ENCODE data around the gene CABLES2.
A peak's percentile ranks its signal among the peaks of the same experiment; 100 is the strongest.

CABLES2 gene, protein sequence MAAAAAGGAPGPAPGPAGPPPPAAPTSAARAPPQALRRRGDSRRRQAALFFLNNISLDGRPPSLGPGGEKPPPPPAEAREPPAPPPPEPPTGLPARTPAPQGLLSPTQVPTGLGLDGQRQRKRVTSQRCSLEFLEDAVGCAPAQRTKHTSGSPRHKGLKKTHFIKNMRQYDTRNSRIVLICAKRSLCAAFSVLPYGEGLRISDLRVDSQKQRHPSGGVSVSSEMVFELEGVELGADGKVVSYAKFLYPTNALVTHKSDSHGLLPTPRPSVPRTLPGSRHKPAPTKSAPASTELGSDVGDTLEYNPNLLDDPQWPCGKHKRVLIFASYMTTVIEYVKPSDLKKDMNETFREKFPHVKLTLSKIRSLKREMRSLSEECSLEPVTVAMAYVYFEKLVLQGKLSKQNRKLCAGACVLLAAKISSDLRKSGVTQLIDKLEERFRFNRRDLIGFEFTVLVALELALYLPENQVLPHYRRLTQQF

GRCh38 chr20:62407221-62407992, at the start of gene CABLES2:
Gene CABLES2 (minus strand): TSS chr20:62407285. CDS start chr20:62407276, 9 bp downstream.
- DNase-seq (ENCODE audit: low spot score): peak; percentile 99

DNA sequence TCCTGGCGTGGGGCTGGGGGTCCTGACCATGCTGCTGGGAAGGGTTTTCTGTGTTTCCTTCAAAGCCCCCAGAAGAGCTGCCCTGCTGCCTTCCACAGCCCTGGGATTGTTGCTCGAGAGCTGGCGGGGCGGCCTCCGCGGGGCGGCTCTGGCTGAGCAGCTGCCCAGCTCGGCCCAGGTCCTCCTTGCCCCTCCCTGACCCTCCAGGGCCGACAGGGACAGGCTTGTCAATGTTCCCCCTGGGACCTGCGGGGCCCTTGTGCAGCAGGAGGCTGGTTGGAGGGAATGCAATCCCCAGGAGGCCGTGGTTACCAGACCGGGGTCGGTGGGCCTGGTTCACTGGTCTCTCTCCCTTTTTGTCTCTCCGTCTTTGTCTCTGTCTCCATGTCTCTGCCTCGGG, 48.8 kb upstream of the CABLES2 start:
- no peak for DNase-seq (ENCODE audit: low spot score)

GRCh38 chr20:62454904-62455636, 48.0 kb upstream of the CABLES2 start:
- DNase-seq (ENCODE audit: low spot score): no peak

DNA sequence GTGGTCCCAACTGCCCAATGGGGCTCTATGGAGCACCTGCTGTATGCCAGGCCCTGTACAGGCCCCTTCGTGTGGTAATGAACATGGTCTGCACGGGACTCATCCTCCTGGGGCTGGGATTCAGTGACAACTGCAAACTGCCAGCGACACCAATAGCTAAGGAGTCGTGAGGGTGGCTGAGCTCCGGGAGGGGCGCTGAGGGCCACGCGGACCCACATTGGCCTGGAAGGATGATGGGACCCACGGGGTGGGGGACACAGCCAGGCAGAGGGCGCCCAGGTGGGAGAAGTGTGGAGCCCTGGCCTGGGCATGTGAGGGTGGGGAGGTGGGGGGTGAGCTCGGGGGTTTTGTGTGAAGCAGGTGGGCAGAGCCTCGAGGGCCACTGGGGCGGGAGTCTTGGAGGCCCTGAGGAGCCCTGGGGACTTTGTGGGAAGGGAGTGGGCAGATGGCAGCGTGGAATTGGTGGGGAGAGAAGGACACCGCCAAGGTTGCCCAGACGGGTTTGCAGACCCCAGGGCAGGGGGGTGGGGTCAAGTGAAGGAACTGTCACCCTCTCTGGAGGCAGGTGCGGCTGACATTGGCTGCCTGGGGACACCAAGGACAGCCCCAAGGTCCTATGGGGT, 46.2 kb upstream of the CABLES2 start:
- DNase-seq (ENCODE audit: low spot score): no peak

- no peak for DNase-seq (ENCODE audit: low spot score)
Observed at GRCh38 chr20:62452475-62453095, 45.5 kb upstream of the CABLES2 start.

DNA sequence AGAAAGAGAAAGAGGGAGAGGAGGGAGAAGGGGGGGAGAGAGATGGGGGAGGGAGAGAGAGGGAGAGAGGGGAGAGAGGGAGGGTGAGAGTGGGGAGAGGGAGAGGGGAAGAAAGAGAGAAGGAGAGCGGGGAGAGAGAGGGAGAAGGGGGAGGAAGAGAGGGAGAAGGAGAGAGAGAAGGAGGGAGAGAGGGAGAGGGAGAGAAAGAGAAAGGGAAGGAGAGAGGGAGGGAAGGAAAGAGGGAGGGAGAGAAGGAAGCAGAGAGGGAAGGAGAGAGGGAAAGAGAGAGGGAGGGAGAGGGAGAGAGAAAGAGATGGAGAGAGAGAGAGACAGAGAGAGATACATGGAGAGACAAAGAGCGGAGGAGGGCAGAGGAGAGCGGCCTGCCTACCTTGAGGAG, 44.9 kb upstream of the CABLES2 start:
- no peak for DNase-seq (ENCODE audit: low spot score)

DNA sequence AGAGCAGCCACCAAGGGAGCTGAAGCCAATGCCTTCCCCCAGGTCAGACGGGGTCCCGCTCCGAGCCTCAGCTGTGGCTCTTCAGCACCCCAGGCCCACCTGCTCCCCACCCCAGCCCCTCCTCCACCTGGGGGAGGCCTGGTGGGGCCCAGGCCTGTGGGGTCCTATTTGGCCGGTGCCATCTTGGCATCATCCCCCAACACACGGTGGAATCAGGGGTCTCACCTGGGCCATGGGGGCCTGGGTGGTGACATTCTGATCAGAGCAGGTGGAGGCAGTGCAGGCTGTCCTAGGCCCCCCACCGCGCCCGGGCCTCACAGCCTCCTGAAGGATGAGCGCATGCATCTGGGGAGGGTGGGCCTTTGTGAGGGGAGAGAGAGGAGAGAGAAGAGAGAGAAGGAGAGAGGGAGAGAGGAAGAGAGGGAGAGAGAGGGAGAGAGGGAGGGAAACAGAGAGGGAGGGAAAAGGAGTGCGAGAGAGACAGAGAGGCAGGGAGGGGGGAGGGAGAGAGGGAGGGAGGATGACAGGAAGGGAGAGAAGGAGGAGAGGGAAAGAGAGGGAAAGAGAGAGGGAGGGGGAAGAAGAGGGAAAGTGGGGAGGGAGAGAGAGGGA, 44.2 kb upstream of the CABLES2 start:
- no peak for DNase-seq (ENCODE audit: low spot score)

DNA sequence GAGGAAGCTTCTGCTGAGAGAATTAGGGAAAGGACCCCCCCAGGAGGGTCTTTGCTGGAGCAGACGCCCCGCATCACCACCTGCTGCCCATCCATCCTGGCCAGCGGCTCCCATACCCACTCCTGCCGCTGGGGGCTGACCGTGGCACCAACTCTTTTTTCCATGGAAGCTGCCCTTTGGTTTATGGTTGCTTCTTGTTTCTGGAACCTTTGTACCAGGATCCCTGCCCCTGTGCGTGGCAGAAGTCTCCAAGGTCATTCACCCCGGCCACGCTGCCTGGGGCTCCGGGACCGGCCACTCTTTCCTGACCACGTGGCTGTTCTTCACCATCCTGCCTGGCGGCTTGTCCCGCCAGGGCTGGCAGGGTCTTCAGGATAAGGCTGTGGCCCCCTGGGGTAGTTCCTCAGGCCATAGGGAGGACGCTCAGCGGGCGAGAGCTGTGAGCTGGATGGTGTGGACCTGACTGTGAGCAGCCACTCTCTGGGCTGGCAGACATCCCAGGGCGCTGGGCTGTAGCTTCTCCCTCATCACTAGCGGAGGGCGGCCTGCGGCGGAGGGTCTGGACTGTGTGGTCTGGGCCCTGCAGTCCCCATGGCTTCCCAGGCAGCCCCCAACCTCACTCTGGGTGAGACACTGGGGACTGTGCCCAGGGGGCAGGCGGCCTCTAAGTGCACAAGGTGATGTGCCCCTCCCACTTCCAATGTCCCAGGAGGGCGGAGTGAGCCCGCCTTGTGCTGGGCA, 43.0 kb upstream of the CABLES2 start:
- no peak for DNase-seq (ENCODE audit: low spot score)

GRCh38 chr20:62448788-62449187, 41.7 kb upstream of the CABLES2 start:
- no peak for DNase-seq (ENCODE audit: low spot score)

- DNase-seq (ENCODE audit: low spot score): no peak
Observed at GRCh38 chr20:62448038-62448437, 41.0 kb upstream of the CABLES2 start.

DNA sequence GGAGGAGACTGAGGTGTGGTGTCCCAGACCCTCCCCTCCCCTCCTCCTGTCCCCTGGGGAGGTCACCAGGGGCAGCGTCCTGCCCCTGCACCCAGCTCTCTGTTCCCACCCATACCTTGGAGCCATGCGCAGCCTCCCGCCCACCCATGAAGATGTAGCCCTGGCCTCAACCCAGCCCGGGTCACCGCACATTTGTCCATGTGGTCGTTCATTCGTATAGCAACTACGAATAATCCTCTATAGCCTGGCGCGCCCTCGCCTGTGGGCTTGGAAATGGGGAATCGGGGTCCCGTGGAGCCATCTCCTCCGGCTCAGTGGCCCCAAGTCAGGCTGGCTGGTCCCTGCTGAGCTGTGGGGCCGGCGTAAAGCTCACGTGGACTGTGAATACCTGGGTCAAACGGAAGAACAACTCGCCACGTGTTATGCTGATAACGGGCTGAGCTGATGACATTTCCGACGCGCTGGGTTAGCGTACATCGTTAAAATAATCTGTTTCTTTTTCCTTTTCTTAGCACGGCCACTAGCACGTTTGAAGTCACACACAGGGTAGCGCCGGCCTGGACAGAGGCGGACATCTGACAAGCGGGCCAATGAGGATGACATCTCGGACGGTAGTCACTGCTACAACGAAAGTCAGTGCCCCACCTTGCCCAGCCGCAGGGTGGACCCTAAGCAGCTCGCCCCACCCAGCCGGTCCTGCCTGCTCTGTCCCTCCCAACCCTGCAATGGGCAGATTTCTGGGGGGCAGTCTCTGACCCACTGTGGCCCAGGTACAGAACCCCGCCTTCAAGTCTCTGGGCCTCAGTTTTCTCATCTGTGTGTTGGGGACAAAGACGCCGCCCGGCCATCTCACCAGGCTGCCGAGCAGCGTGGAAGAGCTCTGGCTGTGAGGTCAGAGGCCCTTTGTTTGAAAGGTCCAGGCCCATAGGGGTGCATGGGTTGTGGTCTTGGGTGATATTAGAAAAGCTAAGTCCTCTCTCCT, 40.1 kb upstream of the CABLES2 start:
- DNase-seq (ENCODE audit: low spot score): no peak

- DNase-seq (ENCODE audit: low spot score): no peak
Observed at GRCh38 chr20:62446481-62446880, 39.4 kb upstream of the CABLES2 start.

GRCh38 chr20:62445553-62446340, 38.7 kb upstream of the CABLES2 start:
- no peak for DNase-seq (ENCODE audit: low spot score)

- no peak for DNase-seq (ENCODE audit: low spot score)
Observed at GRCh38 chr20:62444286-62444685, 37.2 kb upstream of the CABLES2 start.

GRCh38 chr20:62441987-62442539, 35.0 kb upstream of the CABLES2 start:
- DNase-seq (ENCODE audit: low spot score): no peak

DNA sequence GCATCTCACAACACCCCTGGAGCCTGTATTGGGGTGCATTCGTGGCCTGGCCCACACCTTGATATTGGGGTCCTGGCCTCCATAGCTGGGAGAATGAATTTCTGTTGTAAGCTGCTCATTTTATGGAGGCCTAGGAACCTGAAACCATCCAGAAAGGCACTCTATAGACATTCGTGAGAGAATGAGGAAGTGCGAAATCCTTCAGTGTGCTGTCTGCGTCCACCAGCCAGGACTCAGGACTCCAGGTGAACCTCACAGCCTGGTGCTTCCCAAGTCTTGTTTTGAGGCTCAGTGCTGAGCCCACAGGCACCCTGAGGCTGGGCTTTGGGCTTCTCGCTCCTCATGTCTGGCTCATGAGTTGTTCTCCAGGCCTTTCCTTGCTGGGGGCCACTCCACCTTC, 32.1 kb upstream of the CABLES2 start:
- DNase-seq (ENCODE audit: low spot score): no peak

- DNase-seq (ENCODE audit: low spot score): no peak
Observed at GRCh38 chr20:62437927-62438326, 30.8 kb upstream of the CABLES2 start.

- DNase-seq (ENCODE audit: low spot score): no peak
Observed at GRCh38 chr20:62437496-62437895, 30.4 kb upstream of the CABLES2 start.
